RWPE2 (cell line): ENCODE data around the gene RPS6KA2.
"Not testable (repeated sequence)": the region's sequence is repeated elsewhere in the genome, so short reads cannot be mapped to it uniquely, and the experiment has no call there.

Experiments
- ATAC-seq: fragments of 200-7000 bp; cut with Tn5 transposase; 3 replicates; pipeline ENCODE4 v1.9.1; 2021; ENCODE audit warnings: low read depth
- DNase-seq: peaks from one replicate; pipeline ENCODE4 v3.0.0-alpha.2; 2020; ENCODE audit warnings: low spot score
- H3K27ac ChIP-seq: fragments of 450-650 bp; 2 replicates; pipeline ENCODE4 v1.5.1; 2017; ENCODE audit warnings: mild to moderate bottlenecking; ENCODE audit not compliant: poor library complexity, severe bottlenecking
- H3K27me3 ChIP-seq: fragments of 250-450 bp; sonication (Bioruptor Pico); 2 replicates; pipeline ENCODE4 v1.5.1; 2021; ENCODE audit warnings: mild to moderate bottlenecking, moderate library complexity; ENCODE audit not compliant: insufficient read depth, poor library complexity, severe bottlenecking
- H3K36me3 ChIP-seq: fragments of 250-450 bp; sonication (Bioruptor Pico); 2 replicates; pipeline ENCODE4 v1.5.1; 2020; ENCODE audit warnings: low read depth, mild to moderate bottlenecking, moderate library complexity
- H3K4me1 ChIP-seq: fragments of 250-450 bp; sonication (Bioruptor Pico); 2 replicates; pipeline ENCODE4 v1.5.1; 2021; ENCODE audit warnings: mild to moderate bottlenecking, moderate library complexity; ENCODE audit not compliant: insufficient read depth, poor library complexity, severe bottlenecking
- H3K4me3 ChIP-seq: fragments of 250-450 bp; sonication (Bioruptor Pico); 2 replicates; pipeline ENCODE4 v1.5.1; 2021; ENCODE audit warnings: mild to moderate bottlenecking, moderate library complexity; ENCODE audit not compliant: severe bottlenecking
- H3K9me3 ChIP-seq: fragments of 250-450 bp; sonication (Bioruptor Pico); 2 replicates; pipeline ENCODE4 v1.5.1; 2021; ENCODE audit warnings: mild to moderate bottlenecking, moderate library complexity; ENCODE audit not compliant: severe bottlenecking
- CTCF ChIP-seq: fragments of 450-650 bp; IDR thresholded peaks from one replicate; pipeline ENCODE4 v1.5.1; 2017; ENCODE audit warnings: mild to moderate bottlenecking, moderate library complexity; ENCODE audit not compliant: poor library complexity, severe bottlenecking

RPS6KA2 gene

DNA sequence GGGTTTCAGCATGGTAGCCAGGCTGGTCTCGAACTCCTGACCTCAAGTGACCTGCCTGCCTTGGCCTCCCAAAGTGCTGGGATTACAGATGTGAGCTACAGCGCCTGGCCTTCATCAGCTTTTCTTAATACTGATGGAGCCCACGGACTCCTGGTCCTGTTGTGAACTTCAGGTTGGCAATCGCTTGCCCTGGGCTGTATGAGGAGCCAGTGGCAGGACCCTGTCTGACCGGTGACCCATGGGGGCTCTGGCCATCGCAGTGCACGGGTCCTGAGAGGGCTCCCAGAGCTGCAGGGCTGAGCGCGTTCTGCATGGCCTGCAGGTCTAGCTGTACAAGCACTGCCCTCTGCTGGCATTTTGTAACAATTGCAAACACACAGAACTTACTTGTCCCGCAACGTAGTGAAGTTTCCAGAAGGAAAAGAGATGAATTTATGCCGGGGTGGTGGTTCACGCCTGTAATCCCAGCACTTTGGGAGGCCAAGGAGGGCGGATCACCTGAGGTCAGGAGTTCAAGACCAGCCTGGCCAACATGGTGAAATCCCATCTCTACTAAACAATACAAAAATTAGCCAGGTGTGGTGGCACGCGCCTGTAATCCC, 226.3 kb downstream of the RPS6KA2 start:
- not testable (repeated sequence) for H3K9me3 ChIP-seq, H3K27ac ChIP-seq, H3K4me1 ChIP-seq, H3K27me3 ChIP-seq, H3K4me3 ChIP-seq, H3K36me3 ChIP-seq, DNase-seq
- peak; percentile 87 for TF ChIP-seq CTCF
- ATAC-seq: peak; percentile 77

- Histone ChIP-seq H3K36me3 (no peaks in the 10 kb centered on the region), H3K4me3 (no peak overlapping the region), H3K9me3 (no peaks in the 10 kb centered on the region), H3K27me3 (no peaks in the 10 kb centered on the region), H3K27ac (no peak overlapping the region), H3K4me1 (no peaks in the 10 kb centered on the region)
- TF ChIP-seq CTCF: no peak
- ATAC-seq (no peak), DNase-seq (no peak)
Observed at GRCh38 chr6:166400181-166400580, 226.9 kb downstream of the RPS6KA2 start.

- H3K4me3 ChIP-seq: no peak overlapping the region
- DNase-seq (no peak), ATAC-seq (no peak)
- H3K9me3 ChIP-seq: no peaks in the 10 kb centered on the region
- H3K4me1 ChIP-seq: no peaks in the 10 kb centered on the region
- no peaks in the 10 kb centered on the region for H3K36me3 ChIP-seq
- peaks cover 12% of the 10 kb centered on the region for H3K27me3 ChIP-seq
- no peak overlapping the region for H3K27ac ChIP-seq
- no peak for TF ChIP-seq CTCF
Observed at GRCh38 chr6:166398348-166398747, 228.7 kb downstream of the RPS6KA2 start.

GRCh38 chr6:166397849-166398248, 229.2 kb downstream of the RPS6KA2 start:
- no peaks in the 10 kb centered on the region for H3K9me3 ChIP-seq
- no peaks in the 10 kb centered on the region for H3K36me3 ChIP-seq
- H3K4me1 ChIP-seq: no peaks in the 10 kb centered on the region
- TF ChIP-seq CTCF: no peak
- H3K27me3 ChIP-seq: peaks cover 14% of the 10 kb centered on the region
- DNase-seq (no peak), ATAC-seq (no peak)
- H3K27ac ChIP-seq: no peak overlapping the region
- no peak overlapping the region for H3K4me3 ChIP-seq

DNA sequence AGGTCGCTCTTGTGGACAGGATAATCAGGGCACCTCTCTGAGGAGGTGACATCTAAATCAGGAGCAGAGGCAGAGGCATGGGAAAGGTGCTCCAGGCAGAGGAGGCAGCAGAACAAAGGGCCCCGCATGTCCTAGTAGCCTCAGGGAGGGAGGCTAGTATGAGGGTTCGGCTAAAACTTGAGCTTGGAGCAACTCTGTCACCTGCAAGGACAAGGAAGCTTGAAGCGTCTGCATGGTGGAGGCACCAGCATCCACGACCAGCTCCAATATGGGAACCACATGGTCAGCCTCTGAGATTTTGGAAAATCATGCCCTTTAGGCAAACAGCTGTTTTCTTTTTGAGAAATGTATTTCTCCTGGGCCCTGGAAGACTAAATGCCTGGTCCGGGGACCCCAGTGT, 231.3 kb downstream of the RPS6KA2 start:
- TF ChIP-seq CTCF: no peak
- no peaks in the 10 kb centered on the region for H3K36me3 ChIP-seq
- peaks cover 14% of the 10 kb centered on the region for H3K27me3 ChIP-seq
- DNase-seq: no peak
- no peak overlapping the region for H3K27ac ChIP-seq
- H3K9me3 ChIP-seq: no peaks in the 10 kb centered on the region
- no peak for ATAC-seq
- H3K4me3 ChIP-seq: no peak overlapping the region
- H3K4me1 ChIP-seq: no peaks in the 10 kb centered on the region
